Activated CD4-positive, alpha-beta T cell treated with anti-CD3 and anti-CD28 coated beads, Interleukin-2, amount 50 U/mL, for 1 hour (primary cell): ENCODE results near the gene CCDC124.
"Not testable (repeated sequence)": the region's sequence is repeated elsewhere in the genome, so short reads cannot be mapped to it uniquely, and the experiment has no call there.

Experiments
- DNase-seq: peaks from one replicate; pipeline ENCODE4 v3.0.0-alpha.2; 2020

The CCDC124 gene

DNA sequence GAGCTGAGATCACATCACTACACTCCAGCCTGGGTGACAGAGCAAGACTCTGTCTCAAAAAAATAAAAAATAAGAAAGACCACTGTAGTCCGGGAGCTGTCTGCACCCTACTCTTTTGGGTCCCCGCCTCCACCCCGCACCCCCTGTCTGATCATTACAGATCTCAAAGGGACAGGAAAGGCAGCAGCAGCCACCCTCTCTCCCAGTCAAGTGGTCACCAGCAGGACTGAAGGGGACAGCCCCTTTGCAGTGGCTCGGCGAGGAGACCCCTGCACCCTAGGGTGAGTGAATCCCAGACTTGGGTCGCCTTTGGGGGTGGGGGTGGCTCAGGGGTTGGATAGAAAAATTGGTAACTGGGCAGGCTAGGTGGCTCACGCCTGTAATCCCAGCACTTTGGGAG is 21.6 kb downstream of the CCDC124 start:
- no peak for DNase-seq

GRCh38 chr19:17957149-17957849 is 24.5 kb downstream of the CCDC124 start:
- DNase-seq: no peak

DNA sequence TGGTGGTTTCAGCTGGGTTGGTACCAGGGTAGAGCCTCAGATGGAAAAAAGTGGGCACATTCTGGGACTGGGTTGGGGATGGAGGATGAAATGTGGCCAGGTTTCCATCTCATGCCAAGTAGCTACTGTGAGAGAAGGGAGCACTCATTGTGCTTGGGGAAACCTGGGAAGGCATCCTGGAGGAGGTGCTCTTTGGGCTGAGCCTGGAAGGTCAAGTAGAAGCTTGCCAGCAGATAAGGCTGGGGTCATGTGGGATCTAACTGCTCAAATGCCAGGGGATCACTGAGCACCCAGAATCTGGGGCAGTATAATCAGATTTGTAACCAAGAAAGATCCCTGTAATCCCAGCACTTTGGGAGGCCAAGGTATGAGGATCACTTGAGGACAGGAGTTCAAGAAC is 25.1 kb downstream of the CCDC124 start:
- no peak for DNase-seq

- DNase-seq: no peak
These were observed 31.3 kb downstream of the CCDC124 start for GRCh38 chr19:17963936-17964691.

DNA sequence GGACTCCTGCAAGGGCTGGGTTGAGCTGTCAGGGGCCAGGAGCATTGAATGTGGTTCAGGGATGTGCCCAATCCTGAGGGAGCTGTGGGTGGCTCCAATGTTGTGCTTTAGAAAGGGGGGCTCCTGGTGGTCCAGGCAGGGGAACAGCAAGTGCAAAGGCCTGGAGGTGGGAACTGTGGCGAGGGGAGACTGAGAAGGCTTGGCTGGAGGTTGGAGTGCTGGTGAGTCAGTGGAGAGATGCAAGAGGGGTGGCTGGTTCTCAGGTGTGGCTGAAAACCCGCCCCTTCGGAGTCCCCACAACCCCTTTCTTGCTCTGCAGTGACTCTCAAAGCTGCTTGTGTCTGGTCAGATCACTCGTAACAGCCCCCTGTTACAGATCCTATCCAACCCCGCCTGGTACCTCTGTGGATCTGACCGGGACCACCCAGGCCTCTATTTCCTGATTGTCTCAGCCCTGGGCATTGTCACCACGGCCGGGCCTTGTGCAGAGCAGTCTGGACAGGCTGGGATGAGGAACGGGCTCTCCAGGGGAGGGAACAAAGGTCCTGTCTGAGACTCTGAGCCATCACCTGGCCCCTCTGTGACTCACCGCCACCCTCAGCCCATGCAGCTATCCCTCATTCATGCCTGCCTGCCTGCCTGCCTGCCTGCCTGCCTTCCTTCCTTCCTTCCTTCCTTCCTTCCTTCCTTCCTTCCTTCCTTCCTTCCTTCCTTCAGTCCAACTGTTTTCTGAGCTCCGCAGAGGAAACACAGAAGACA is 32.7 kb downstream of the CCDC124 start:
- DNase-seq: no peak

GRCh38 chr19:17966129-17966483 is 33.3 kb downstream of the CCDC124 start:
- DNase-seq: no peak

DNA sequence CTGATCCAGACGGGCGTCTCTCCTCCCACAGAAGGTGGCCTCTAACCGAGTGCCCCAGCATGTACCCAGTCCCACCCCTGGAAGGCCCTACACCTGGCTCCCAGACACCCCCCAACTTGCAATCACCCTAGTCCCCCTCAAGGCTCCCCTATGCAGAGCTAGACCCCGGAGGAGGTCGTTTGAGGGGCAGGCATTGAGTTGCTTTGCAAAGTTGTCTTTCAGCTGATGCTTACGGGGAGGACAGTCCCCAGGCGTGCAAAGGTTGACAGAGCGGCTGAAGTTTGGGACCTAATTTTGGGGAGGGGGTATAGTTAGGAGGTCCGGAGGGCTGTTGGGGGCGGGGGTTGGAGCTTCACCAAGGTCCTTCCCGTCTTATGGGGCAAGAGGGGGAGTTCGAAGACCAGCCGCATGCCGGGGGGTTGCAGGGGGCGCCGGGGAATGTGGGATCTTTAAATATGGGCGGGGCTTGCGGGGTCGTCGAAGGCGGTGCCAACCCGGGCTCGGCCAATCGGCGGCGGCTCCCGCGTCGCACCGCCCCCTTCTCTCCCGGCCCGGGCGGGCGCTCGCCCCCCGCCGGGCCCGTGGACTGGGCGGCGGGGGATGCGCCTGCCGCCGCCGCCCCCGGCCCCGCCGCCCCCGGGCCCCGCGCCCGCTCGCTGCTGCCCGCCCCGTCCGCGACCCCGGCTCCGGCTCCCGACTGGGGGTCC is 33.9 kb downstream of the CCDC124 start, which contains the start of gene KCNN1:
TSS of gene KCNN1 (plus strand) at position 558 of the 707 bp plus-strand sequence. CDS start 6,782 bp downstream, outside the sequence.
- DNase-seq: no peak

DNA sequence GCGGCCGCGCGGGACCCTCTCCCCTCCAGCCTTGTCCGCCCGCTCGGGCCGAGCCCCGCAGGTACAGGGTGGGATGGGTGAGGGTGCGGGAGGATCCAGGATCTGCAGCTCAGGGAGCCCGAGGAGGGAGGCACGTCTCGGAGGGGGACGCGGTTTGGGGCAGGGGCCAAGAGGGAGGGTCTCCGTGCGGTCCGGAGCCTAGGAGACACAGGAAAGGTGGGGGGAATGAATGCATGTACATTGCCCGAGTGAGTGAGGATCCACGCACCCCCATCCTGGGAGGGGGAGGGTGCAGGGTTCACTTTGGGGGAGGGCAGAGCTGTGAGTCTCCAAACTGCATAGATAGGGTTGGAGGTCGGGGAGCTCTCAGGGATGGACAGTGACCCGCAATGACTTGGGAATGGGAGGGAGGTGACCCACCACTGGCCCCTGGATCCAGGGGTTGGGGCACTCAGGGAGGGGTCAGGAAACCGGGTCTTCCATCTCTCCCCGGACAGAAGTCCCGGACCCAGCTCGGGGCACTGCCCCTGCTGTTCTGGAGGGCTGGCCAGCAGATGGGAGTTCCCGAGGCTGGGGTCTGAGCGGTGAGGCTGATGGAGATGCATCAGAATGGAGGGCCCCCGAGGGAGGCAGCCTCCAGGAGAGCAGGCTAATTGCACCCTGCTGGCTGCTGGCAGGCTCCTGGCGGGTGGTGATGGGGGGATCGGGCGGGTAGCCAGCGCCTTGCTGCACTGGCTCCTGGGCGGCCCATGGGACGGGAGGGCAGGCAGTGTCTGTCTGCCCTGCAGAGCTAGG is 34.6 kb downstream of the CCDC124 start:
- no peak for DNase-seq

DNA sequence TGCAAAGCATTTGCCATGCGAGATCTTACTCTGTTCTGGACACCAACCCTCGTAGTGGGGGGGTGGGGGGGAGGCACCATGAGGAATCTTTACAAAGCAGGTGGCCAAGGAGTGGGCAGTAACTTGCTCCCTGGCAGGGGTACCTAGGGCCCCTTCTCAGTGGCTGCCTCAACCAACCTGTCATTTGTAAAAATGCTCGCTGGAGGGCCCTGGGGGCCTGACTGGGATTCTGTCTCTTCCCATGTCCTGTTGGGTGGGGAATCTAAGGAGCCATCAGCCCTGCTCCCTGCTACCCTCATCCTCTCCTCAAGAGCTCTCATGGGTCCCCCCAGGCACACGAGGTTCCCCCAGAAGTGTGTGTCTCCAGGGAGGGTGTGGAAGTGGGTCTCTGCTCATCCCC is 35.5 kb downstream of the CCDC124 start:
- no peak for DNase-seq

- DNase-seq: no peak
These were observed 36.4 kb downstream of the CCDC124 start for GRCh38 chr19:17969096-17969792.

DNA sequence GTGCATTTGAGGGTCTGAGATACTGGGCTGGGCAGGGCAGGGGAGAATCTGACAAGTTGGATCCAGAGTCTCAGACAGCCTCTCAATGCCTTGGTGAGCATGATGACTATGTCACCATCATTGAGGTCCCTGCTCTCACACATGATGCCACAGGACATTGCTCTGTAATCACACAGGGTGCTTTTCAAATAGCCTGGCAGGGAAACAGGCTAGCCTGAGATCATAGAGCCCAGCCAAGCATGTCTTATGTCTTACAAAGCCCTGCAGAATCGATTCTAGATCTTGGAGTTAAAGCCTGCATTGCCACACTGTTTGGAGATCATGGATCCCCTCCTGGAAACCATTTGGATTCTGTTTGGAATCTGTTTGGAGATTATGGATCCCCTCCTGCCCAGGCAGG is 39.4 kb downstream of the CCDC124 start:
- DNase-seq: no peak

DNA sequence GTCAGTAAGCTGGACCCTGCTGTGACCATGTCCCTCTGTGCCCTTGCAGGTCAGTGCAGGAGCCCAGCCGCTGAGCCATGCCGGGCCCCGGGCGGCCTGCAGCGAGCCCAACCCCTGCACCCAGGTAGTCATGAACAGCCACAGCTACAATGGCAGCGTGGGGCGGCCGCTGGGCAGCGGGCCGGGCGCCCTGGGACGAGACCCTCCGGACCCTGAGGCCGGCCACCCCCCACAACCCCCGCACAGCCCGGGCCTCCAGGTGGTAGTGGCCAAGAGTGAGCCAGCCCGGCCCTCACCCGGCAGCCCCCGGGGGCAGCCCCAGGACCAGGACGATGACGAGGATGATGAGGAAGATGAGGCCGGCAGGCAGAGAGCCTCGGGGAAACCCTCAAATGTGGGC is 40.9 kb downstream of the CCDC124 start:
- DNase-seq: no peak

DNA sequence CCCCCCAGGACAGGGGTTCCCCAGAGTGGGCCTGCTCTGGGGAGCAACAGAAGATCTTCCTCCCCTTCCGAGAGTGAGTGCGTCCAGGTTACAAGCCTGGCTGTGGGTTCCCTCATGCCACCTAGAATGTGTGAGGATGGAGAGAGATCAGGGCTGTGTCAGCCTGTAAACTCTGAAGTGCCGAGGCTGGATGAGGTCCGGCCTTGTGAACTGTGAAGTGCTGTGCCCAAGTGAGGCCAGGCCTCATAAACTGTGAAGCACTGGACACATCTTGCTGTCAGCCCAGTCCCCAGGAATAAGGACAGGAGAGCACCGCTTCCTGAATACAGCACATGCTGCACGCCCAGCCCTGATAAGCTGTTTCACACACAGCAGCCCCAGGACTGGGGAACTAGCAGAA is 41.7 kb downstream of the CCDC124 start:
- no peak for DNase-seq

- DNase-seq: no peak
These were observed 42.2 kb downstream of the CCDC124 start for GRCh38 chr19:17975032-17975431.

- DNase-seq: no peak
These were observed 44.2 kb downstream of the CCDC124 start for GRCh38 chr19:17977021-17977420.

- DNase-seq: no peak
These were observed 44.7 kb downstream of the CCDC124 start for GRCh38 chr19:17977488-17977887.

DNA sequence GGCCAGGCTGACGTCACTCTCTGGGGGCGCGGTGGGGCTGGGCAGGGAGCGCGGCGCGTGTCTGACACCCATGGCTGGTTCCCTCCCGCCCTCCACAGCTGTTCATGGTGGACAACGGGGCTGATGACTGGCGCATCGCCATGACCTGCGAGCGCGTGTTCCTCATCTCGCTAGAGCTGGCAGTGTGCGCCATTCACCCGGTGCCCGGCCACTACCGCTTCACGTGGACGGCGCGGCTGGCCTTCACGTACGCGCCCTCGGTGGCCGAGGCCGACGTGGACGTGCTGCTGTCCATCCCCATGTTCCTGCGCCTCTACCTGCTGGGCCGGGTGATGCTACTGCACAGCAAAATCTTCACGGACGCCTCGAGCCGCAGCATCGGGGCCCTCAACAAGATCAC is 48.8 kb downstream of the CCDC124 start:
- no peak for DNase-seq

DNA sequence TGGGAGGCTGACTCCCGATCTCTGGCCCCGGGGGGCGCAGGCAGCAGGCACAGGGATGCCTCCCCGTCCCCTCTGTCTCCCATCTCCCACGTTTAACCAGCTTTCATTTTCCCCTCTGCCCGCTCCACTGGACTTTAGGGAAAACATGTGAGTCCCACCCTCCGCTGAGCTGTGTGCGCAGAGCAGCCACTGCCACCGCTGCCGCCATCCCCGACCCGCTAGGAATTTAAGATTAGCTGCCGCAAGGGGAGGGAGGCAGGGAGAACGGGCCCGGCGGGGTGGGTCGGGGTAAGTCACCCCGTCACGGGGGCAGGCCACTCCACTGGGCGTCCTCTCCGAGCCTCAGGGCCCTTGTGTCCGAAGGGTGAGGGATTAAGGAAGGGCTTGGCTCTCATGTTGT is 49.6 kb downstream of the CCDC124 start:
- DNase-seq: no peak

DNA sequence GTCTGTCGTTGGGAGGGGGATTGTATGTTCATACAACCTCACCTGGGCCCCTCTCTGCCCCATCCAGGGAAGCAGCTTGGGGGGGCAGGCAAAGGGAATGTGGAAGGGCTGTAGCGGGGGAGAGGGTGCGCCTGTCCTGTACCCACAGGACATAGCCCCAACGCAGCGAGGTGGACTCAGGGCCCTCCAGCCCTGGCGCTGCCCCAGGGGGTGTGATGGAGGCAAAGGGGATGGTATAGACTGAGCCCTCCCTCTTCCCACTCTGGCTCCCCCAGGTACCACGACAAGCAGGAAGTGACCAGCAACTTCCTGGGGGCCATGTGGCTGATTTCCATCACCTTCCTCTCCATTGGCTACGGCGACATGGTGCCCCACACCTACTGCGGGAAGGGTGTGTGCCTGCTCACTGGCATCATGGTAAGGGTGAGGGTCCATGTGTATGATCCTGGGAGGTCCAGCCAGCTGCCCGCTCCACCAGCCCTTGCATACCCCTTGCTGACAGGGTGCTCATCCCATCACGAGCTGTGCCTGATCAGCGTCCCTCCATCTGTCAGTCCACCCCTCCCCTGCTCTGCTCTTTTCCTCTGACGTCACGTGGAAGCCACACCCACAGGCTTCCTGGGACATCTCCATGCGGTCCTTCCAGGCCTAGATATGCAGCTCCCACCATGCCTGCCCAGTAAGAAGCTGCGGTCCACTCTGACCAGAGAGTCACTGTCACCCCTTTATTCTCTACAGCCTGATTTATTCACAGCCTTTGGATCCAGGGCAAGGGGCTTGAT is 52.4 kb downstream of the CCDC124 start:
- DNase-seq: no peak

DNA sequence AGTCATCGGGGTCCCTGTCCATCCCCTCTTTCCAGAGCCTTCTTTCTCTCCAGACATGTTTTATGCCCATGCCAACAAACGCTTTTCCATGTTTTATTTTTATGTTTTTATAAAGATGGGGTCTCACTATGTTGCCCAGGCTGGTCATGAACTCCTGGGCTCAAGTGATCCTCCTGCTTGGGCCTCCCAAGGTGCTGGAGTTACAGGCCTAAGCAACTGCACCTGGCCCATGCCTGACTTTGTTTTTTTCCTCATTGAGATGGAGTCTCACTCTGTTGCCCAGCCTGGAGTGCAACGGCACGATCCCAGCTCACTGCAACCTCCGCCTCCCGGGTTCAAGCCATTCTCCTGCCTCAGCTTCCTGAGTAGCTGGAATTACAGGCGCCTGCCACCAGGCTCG is 53.8 kb downstream of the CCDC124 start:
- not testable (repeated sequence) for DNase-seq

DNA sequence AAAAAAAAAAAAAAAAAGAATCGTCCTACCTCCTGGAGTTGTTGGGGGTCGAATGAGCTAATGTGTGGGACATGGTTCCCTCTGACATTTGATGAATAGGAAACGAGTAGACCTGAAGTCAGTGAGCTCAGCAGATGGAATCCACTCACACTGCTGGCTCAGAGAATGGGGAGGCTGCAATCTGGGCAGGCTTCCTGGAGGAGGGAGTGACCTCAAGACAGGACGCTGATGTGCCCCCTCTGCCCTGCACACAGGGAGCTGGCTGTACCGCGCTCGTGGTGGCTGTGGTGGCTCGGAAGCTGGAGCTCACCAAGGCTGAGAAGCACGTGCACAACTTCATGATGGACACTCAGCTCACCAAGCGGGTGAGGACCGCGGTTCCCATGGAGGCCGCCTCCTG is 55.3 kb downstream of the CCDC124 start:
- DNase-seq: no peak
